ENCODE measurements around the gene UQCC2. TPM values are rescaled to one million over a fixed set of nuclear protein-coding genes. Genes with fewer than 3 reads are reported as not detected.

The UQCC2 gene
- total RNA-seq, 4 donors from 2014 or later: 9.9 to 15.9 (median 13.5) TPM

DNA sequence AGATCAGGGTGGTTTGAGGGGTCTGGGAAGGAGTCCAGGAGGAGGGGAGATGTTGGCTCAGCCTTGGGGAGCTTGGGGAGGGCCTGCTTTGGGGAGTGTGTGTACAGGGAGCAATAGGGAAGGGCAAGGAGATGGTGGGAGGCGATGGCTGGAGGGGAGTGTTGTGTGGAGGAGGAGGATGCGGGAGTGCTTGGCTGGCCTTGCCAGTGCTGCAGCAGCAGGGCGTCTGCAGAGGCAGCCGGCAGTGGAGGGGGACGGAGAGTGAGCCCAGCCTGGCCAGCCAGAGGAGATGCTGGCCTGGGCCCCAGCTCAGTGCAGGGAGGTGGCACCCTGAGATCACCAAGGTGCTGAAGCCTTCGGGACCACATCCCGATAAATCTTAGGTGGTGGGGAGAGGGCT, 31.3 kb upstream of the UQCC2 start:
- TF ChIP-seq CTCF (IDR thresholded peaks at IDR 0.05; ENCODE audit: low read depth): no peak

DNA sequence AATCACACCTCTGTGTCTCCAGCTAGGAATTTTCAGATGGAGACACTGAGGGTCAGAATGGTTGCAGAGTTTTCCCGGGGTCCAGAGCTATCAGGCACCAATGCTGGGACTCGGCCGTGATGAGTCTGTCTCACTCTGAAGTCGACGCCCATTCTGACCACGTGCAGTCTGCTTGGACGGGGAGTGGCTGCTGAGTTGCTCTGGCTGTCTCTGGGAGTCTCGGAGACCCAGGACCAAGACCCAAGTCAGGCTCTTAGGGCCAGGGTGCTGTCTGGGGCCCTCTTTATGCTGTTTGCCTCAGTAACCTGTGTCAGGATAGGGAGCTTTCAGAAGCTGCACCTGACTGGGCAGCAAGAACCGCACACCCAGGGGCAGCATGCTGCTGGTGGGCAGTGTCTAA, 30.6 kb upstream of the UQCC2 start:
- no peak for TF ChIP-seq CTCF (IDR thresholded peaks at IDR 0.05; ENCODE audit: low read depth)

DNA sequence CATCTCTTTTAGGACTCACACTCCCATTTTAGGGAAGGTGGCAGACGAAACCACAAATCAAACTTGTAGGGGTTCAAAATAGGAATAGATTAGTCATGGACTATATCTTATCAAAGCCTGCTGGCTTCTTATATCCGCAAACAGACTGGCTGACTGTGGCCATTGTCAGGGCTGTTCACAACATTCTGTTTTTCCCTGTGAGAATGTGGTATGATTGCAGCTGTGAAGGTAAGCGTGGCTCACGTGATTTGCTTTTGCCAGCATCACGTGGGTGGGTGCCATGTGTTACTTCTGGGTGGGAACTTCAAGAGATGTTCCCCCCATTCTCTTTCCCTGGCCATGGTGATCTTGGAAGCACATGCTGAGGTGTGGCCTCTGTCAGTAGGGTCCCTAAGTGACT, 29.3 kb upstream of the UQCC2 start:
- TF ChIP-seq CTCF (IDR thresholded peaks at IDR 0.05; ENCODE audit: low read depth): no peak

GRCh38 chr6:33740204-33740608, 28.7 kb upstream of the UQCC2 start:
- TF ChIP-seq CTCF (IDR thresholded peaks at IDR 0.05; ENCODE audit: low read depth): no peak

- no peak for TF ChIP-seq CTCF (IDR thresholded peaks at IDR 0.05; ENCODE audit: low read depth)
Observed at GRCh38 chr6:33739571-33739970, 28.1 kb upstream of the UQCC2 start.

- no peak for TF ChIP-seq CTCF (IDR thresholded peaks at IDR 0.05; ENCODE audit: low read depth)
Observed at GRCh38 chr6:33738879-33739278, 27.4 kb upstream of the UQCC2 start.

- no peak for TF ChIP-seq CTCF (IDR thresholded peaks at IDR 0.05; ENCODE audit: low read depth)
Observed at GRCh38 chr6:33738153-33738552, 26.7 kb upstream of the UQCC2 start.

Data from subcutaneous adipose tissue (tissue), 4 donors.